ENCODE measurements around the gene FLRT3.

- no peak for TF ChIP-seq CTCF (IDR thresholded peaks at IDR 0.05)
- TF ChIP-seq POLR2A (IDR thresholded peaks at IDR 0.05): no peak
Measured at GRCh38 chr20:14288341-14289330, 48.8 kb downstream of the FLRT3 start.

Data from ovary (tissue), 3 donors.